HG02588 (cell line): ENCODE results near the gene DIPK1C.

Experiments used
- ATAC-seq: cut with Tn5 transposase; IDR thresholded peaks from one replicate; pipeline ENCODE4 v1.9.1; 2021; ENCODE audit warnings: mild to moderate bottlenecking, moderate library complexity; ENCODE audit not compliant: unreplicated experiment

The DIPK1C gene

GRCh38 chr18:74392323-74392722, 64.8 kb downstream of the DIPK1C start:
- ATAC-seq = no peak

- no peak for ATAC-seq
Observed at GRCh38 chr18:74390900-74391299, 66.2 kb downstream of the DIPK1C start.

GRCh38 chr18:74389991-74390390, 67.1 kb downstream of the DIPK1C start:
- ATAC-seq = no peak

GRCh38 chr18:74389171-74389927, 67.8 kb downstream of the DIPK1C start:
- no peak for ATAC-seq

- ATAC-seq = no peak
Observed at GRCh38 chr18:74388227-74388626, 68.9 kb downstream of the DIPK1C start.

GRCh38 chr18:74387383-74387782, 69.7 kb downstream of the DIPK1C start:
- no peak for ATAC-seq
